CD4-positive, alpha-beta T cell treated with Interleukin-10 for 1 hour (primary cell): ENCODE measurements around the gene LCMT2.

Experiments
- DNase-seq: peaks from one replicate; pipeline ENCODE4 v3.0.0-alpha.2; 2020

LCMT2 gene

GRCh38 chr15:43329960-43330779 lies at the start of gene LCMT2:
Gene LCMT2, minus strand, starts transcription at chr15:43330573. Its CDS starts 84 bp downstream, at chr15:43330489.
- DNase-seq = peak; percentile 94

GRCh38 chr15:43378601-43379000 lies 48.2 kb upstream of the LCMT2 start:
- no peak for DNase-seq

DNA sequence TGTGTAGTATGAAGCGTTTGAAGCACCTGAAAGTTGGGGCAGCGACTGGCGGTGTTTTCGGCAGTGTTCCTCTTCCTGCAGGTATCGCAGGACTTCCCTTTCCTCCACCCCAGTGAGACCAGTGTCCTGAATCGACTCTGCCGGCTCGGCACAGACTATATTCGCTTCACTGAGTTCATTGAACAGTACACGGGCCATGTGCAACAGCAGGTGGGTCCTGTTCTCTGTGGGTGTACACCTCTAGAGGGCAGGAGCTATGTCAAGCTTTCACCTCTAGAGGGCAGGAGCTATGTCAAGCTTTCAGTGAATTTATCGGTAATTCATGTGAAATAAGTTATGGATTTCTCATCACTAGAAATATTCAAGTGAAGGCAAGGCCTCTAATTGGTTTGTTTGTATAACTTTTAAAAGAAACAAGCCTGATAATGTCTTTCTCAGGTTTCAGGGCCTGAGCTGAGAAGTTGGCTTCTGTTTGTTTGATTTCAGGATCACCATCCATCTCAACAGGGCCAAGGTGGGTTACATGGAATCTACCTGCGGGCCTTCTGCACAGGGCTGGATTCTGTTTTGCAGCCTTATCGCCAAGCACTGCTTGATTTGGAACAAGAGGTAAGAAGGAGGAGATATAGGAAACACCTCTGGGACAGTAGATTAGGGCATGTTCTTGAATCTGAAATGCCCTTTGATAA lies 45.8 kb upstream of the LCMT2 start:
- DNase-seq = peak; percentile 55

- DNase-seq = peak; percentile 77
Measured at GRCh38 chr15:43370975-43371974, 40.9 kb upstream of the LCMT2 start, which contains the start of the genes TUBGCP4 and ZSCAN29. Gene TUBGCP4, plus strand, starts transcription at chr15:43371101. Its CDS starts 254 bp downstream, at chr15:43371355. Gene ZSCAN29, minus strand, starts transcription at chr15:43371043. Its CDS starts 1,130 bp downstream, at chr15:43369913.

GRCh38 chr15:43370310-43370974 lies 40.1 kb upstream of the LCMT2 start:
- no peak for DNase-seq

GRCh38 chr15:43361313-43361903 lies 31.0 kb upstream of the LCMT2 start:
- no peak for DNase-seq

DNA sequence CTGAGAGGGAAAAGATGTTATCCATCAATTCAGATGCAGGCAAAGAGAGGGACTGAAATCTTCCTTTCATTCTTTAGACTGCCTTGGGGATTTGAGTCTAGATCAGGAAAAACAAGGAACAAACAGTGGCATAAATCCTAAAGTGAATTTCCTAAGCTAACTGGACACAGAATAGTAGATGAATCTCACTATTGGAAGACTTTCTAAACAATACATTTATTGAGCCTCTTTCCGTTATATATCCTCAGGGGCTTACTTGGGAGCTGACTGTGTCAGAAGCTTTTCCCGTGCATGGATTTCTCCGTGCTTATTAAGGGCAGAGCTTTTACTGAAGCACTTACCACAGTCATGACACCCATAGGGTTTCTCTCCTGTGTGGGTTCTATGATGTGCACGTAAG lies 30.4 kb upstream of the LCMT2 start:
- no peak for DNase-seq

GRCh38 chr15:43352693-43353382 lies 22.5 kb upstream of the LCMT2 start:
- DNase-seq = no peak

DNA sequence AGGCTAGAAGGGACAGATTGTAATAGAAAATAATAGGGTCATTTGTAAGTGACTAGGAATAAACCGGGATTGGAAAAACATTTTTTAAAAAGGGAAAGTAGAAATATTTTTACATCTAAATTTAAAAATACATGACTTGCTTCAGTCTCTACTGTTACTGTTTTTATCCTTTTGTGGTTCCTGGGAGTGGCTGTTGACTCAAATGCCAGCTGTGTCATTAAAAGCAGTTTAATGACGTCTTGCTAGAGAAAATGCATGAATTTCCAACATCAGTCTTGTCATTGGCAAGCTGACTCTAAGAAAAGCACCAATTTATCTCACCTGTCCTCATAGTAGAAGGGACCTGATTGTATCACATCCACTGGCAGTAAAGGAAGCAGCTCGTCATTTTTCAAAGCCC lies 16.7 kb upstream of the LCMT2 start:
- no peak for DNase-seq

DNA sequence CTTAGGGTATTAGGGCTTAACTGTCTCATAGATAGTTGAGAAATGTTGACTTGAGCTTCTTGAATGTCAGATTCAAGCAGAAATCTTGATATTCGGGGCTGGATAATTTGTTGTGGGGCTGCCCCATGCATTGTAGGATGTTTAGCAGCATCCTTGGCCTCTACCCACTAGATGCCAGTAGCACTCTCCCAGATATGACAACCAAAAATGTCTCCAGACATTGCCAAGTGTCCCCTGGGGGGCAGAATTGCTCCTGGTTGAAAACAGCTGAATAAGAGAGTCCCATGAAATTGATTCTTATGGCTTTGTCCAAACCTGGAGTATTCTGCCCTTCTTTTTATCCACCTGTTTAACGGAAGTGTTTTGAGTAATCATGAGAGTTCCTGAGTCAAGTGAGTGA lies 15.9 kb upstream of the LCMT2 start:
- DNase-seq = no peak

DNA sequence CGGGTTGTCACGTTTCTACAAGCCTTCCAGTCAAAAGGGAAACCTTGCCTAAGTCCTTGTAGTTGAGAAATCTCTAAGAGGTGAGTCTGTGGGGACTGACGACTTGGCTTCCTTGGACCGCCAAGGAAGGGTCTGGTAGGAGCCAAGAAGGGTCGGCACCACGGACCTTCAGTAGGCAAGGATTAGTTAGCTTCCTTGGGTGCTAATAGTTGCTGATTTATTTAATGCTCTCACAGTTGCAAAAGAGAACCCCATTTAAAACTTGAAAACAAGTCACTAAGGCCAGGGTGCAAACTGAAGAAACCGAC lies 361 bp upstream of the LCMT2 start:
- no peak for DNase-seq

DNA sequence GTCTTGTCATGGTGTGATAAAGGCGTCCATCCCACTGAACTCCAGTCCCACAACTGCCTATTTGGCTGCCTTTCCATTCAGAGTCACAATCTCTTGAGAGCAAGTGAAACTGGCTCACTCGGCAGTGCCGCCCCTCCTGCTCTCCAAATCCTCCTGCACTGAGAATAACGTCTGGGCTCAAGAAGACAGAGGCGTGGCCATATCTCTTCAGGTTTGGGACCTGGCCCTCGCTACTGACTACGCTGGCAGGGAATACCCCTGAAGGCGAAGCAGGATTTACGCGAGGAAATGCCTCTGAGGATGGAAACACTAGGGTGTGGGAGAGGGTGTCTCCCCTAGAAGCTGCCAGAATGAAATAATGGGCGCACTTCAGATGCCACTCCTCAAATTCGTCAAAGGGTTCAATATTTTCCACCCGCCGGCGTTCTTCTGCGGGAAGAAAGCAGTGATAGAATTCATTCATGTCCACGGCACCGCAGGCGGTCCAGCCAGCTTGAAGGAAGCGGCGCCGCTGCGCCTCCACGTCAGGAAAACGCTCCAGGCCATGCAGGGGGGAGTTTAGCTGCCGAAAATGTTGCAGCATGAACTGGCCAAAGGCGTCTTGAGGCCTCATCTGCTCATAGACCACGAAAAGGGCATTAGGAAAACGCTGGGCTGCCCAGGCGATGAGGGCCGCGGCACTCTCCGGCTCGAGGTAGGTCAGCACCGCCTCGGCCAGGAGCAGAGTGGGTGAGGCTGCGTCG lies 985 bp downstream of the LCMT2 start:
- peak; percentile 2 for DNase-seq

GRCh38 chr15:43325039-43325684 lies 5.2 kb downstream of the LCMT2 start:
- DNase-seq = no peak

DNA sequence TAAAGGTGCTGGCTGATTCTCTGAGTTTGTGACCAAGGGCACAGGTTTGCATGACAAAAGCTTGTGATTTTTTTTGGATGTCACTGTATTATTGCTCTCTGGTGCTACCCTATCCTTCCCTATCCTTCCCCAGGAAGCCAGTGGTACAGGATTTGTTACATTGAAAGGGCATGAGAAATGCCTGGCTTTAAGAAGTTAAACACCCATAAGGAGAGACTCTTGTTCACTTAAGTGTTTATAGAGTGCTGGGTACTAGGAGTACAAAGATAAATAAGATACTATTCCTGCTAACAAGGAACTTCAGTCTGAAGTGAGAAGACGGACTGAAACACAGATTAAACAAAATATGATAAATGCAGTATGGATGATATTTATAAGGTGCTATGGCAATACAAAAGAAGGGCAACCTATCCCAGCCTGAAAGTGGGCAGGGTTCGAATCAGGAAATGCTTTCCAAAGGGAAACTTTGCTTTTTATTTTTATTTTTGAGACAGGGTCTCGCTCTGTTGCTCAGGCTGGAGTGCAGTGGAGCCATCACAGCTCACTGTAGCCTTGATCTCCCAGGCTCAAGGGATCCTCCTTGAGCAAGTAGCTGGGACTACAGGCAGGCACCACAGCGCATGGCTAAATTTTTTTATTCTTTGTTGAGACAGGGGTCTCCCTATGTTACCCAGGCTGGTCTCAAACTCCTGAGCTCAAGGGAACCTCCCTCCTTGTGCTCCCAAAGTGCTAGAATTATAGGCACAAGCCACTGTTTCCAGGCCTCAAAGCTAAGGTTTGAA lies 11.2 kb downstream of the LCMT2 start:
- DNase-seq = no peak

DNA sequence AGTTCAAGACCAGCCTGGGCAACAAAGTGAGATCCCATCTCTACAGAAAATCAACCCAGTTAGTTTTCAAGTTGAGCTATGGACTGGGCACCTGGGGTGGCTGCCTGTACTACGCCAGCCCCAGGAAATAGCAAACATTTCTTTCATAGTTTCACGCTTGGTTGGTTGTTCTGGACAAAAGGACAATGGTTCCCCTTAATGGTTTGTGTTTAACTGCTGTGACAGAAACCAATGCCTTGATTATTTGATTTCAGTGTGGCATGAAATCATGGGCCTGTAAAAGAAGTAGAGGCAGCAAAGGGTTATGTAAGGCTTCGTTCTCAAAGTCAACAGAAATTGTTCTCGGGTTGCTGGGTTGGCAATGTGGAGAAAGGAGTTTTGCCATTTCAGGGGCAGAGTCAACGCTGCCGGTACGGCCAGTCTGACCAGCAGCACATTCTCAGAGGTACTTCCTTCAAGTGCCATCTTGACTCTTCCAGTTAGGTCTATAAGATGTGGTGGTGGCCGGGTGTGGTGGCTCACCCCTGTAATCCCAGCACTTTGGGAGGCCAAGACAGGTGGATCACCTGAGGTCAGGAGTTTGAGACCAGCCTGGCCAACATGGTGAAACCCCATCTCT lies 12.7 kb downstream of the LCMT2 start:
- DNase-seq = no peak

DNA sequence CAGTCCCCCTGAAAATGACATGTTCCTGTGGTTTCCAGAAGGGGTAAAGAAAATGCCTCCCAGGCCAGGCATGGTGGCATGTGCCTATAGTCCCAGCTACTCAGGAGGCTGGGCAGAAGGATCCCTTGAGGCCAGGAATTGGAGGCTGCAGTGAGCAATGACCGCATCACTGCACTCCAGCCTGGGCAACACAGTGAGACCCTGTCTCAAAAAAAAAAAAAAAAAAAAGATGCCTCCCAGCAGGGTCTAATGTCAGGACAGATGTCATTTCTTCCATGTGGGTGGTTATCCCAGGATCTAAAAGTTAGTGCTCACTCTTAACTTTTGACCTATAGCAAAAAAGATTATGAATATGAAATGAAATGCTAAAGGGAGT lies 13.4 kb downstream of the LCMT2 start:
- DNase-seq = no peak

DNA sequence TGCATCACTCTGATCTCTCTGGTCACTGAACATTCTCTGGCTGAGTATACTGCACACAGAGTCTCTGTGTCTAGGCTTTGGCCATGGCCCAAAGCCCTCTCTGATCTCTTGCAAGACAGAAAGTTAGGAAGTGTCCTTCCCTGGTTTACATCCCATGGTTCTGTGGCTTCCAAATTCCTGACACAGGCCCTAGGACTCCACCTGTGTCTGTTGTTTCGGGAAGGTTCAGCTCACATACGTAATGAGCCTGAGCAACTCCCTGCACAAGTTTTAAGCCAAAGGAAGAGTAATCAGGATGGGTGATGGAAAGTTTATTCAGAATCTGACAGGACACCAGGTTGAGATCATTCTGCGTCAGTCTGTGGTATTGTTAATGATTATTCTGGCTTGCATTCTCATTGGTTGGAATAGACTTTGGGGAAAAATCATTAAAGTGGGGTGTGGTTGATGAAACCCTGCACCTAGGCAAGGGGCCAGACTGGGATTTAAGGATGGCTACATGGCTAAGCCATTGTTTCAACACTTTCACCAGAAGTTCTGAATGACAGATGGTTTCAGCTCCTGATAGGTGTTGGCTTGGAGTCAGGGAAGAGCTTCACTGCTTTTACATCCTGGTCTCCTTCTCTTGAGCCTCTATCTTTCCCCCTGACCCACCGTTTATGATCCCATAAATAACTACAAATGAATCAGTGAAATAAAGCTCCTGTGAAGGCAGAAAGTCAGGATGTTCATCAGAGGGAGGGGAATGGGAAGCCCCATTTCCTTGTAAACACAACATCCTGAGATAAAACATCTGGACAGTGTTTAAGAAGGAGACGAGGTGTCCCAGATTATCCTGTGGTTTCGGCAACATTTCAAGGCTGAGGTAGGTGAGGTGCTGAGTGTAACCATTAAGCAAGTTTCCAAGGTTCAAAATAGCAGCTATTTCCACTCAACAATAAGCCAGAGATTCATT lies 14.1 kb downstream of the LCMT2 start:
- DNase-seq = no peak

DNA sequence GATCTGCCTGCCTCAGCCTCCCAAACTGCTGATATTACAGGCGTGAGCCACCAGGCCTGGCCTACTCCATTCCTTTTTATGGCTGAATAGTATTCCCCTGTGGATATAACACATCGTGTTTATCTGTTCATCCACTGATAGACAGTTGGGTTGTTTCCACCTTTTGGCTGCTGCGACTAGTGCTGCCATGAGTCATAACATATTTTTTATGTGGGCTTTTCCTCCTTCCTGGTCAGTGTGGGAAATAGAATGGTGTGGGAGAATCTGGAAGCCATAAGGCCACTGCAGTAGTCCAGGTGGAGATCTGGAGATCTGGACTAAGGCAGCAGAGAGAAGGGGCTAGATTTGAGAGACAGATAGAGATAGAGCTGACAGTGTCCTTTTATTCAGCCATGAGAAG lies 16.2 kb downstream of the LCMT2 start:
- DNase-seq = no peak
